GM19025 (cell line): ENCODE data around the gene ANKRD37.
A peak's percentile ranks its signal among the peaks of the same experiment; 100 is the strongest.

Experiments used
- ATAC-seq: cut with Tn5 transposase; IDR thresholded peaks from one replicate; pipeline ENCODE4 v1.9.1; 2021; ENCODE audit warnings: mild to moderate bottlenecking, low read depth, moderate library complexity; ENCODE audit not compliant: unreplicated experiment

ANKRD37 gene

GRCh38 chr4:185412412-185412811, 15.8 kb downstream of the ANKRD37 start:
- no peak for ATAC-seq

- ATAC-seq = no peak
Measured at GRCh38 chr4:185416955-185417354, 20.3 kb downstream of the ANKRD37 start.

GRCh38 chr4:185421366-185422124, 24.9 kb downstream of the ANKRD37 start:
- ATAC-seq = no peak

- no peak for ATAC-seq
Measured at GRCh38 chr4:185424905-185425646, 28.4 kb downstream of the ANKRD37 start.

GRCh38 chr4:185425647-185426352, 29.2 kb downstream of the ANKRD37 start, which contains the start of gene UFSP2:
TSS of gene UFSP2 (minus strand) at chr4:185425964. CDS start at chr4:185425868, 96 bp downstream.
- ATAC-seq = peak; percentile 95

GRCh38 chr4:185426960-185427688, 30.5 kb downstream of the ANKRD37 start:
- ATAC-seq = no peak

- ATAC-seq = no peak
Measured at GRCh38 chr4:185429660-185430059, 33.0 kb downstream of the ANKRD37 start.

GRCh38 chr4:185435466-185435865, 38.8 kb downstream of the ANKRD37 start:
- ATAC-seq = no peak

- no peak for ATAC-seq
Measured at GRCh38 chr4:185437809-185438208, 41.2 kb downstream of the ANKRD37 start.

GRCh38 chr4:185441479-185441878, 44.8 kb downstream of the ANKRD37 start:
- ATAC-seq = no peak

GRCh38 chr4:185445209-185445608, 48.6 kb downstream of the ANKRD37 start:
- no peak for ATAC-seq
